ENCODE data around the gene LPGAT1.

The LPGAT1 gene

GRCh38 chr1:211797994-211798393 lies 32.6 kb downstream of the LPGAT1 start:
- H3K9me2 ChIP-seq (replicated peaks; ENCODE audit: insufficient read depth, low read length) = no peaks in the 10 kb centered on the region
- no peaks in the 10 kb centered on the region for H3K79me2 ChIP-seq (ENCODE audit: low read length)
- DNase-seq = no peak
- H3K27me3 ChIP-seq (replicated peaks; ENCODE audit: insufficient read depth, low read length) = no peaks in the 10 kb centered on the region
- no peak overlapping the region for H3K4me3 ChIP-seq (ENCODE audit: low read length)
- H3K9ac ChIP-seq (ENCODE audit: low read length) = no peak overlapping the region
- H3K36me3 ChIP-seq (replicated peaks; ENCODE audit: insufficient read depth, low read length) = no peaks in the 10 kb centered on the region
- H3K4me1 ChIP-seq (ENCODE audit: low read length) = no peaks in the 10 kb centered on the region
- no peak overlapping the region for H2AFZ ChIP-seq (ENCODE audit: low read length)
- H3F3A ChIP-seq (ENCODE audit: insufficient read depth, low read length) = no peaks in the 10 kb centered on the region
- H3K4me2 ChIP-seq (ENCODE audit: low read depth, low read length) = no peak overlapping the region
- H3K27ac ChIP-seq (ENCODE audit: low read length) = no peak overlapping the region
- H3K9me3 ChIP-seq (replicated peaks; ENCODE audit: insufficient read depth, low read length) = no peaks in the 10 kb centered on the region
- no peaks in the 10 kb centered on the region for H4K20me1 ChIP-seq (ENCODE audit: insufficient read depth, low read length)
- TF ChIP-seq EZH2 (optimal IDR thresholded peaks at IDR 0.05; ENCODE audit: low read depth, low read length) (no peak), CTCF (IDR thresholded peaks at IDR 0.05; ENCODE audit: low read length) (no peak), EZH2phosphoT487 (IDR thresholded peaks at IDR 0.05; ENCODE audit: low read length) (no peak)

- no peaks in the 10 kb centered on the region for H3K36me3 ChIP-seq (replicated peaks; ENCODE audit: insufficient read depth, low read length)
- no peaks in the 10 kb centered on the region for H3K4me1 ChIP-seq (ENCODE audit: low read length)
- no peak overlapping the region for H3K4me3 ChIP-seq (ENCODE audit: low read length)
- H3K9me3 ChIP-seq (replicated peaks; ENCODE audit: insufficient read depth, low read length) = no peaks in the 10 kb centered on the region
- no peaks in the 10 kb centered on the region for H3K9me2 ChIP-seq (replicated peaks; ENCODE audit: insufficient read depth, low read length)
- no peak overlapping the region for H3K27ac ChIP-seq (ENCODE audit: low read length)
- TF ChIP-seq CTCF (IDR thresholded peaks at IDR 0.05; ENCODE audit: low read length) (no peak), EZH2 (optimal IDR thresholded peaks at IDR 0.05; ENCODE audit: low read depth, low read length) (no peak), EZH2phosphoT487 (IDR thresholded peaks at IDR 0.05; ENCODE audit: low read length) (no peak)
- H2AFZ ChIP-seq (ENCODE audit: low read length) = no peak overlapping the region
- no peak overlapping the region for H3K9ac ChIP-seq (ENCODE audit: low read length)
- no peaks in the 10 kb centered on the region for H3F3A ChIP-seq (ENCODE audit: insufficient read depth, low read length)
- no peak overlapping the region for H3K4me2 ChIP-seq (ENCODE audit: low read depth, low read length)
- H4K20me1 ChIP-seq (ENCODE audit: insufficient read depth, low read length) = no peaks in the 10 kb centered on the region
- DNase-seq = no peak
- H3K79me2 ChIP-seq (ENCODE audit: low read length) = no peaks in the 10 kb centered on the region
- H3K27me3 ChIP-seq (replicated peaks; ENCODE audit: insufficient read depth, low read length) = no peaks in the 10 kb centered on the region
Measured at GRCh38 chr1:211791979-211792378, 38.6 kb downstream of the LPGAT1 start.

- H3K9me3 ChIP-seq (replicated peaks; ENCODE audit: insufficient read depth, low read length) = no peaks in the 10 kb centered on the region
- H4K20me1 ChIP-seq (ENCODE audit: insufficient read depth, low read length) = no peaks in the 10 kb centered on the region
- H3K4me3 ChIP-seq (ENCODE audit: low read length) = no peak overlapping the region
- no peak overlapping the region for H3K4me2 ChIP-seq (ENCODE audit: low read depth, low read length)
- no peak overlapping the region for H2AFZ ChIP-seq (ENCODE audit: low read length)
- no peak for TF ChIP-seq EZH2phosphoT487 (IDR thresholded peaks at IDR 0.05; ENCODE audit: low read length)
- TF ChIP-seq EZH2 (optimal IDR thresholded peaks at IDR 0.05; ENCODE audit: low read depth, low read length) = no peak
- no peak for TF ChIP-seq CTCF (IDR thresholded peaks at IDR 0.05; ENCODE audit: low read length)
- no peak overlapping the region for H3K27ac ChIP-seq (ENCODE audit: low read length)
- H3K36me3 ChIP-seq (replicated peaks; ENCODE audit: insufficient read depth, low read length) = no peaks in the 10 kb centered on the region
- DNase-seq = no peak
- no peaks in the 10 kb centered on the region for H3F3A ChIP-seq (ENCODE audit: insufficient read depth, low read length)
- H3K9me2 ChIP-seq (replicated peaks; ENCODE audit: insufficient read depth, low read length) = no peaks in the 10 kb centered on the region
- H3K79me2 ChIP-seq (ENCODE audit: low read length) = no peaks in the 10 kb centered on the region
- no peaks in the 10 kb centered on the region for H3K4me1 ChIP-seq (ENCODE audit: low read length)
- no peak overlapping the region for H3K9ac ChIP-seq (ENCODE audit: low read length)
- no peaks in the 10 kb centered on the region for H3K27me3 ChIP-seq (replicated peaks; ENCODE audit: insufficient read depth, low read length)
Measured at GRCh38 chr1:211789641-211790464, 40.7 kb downstream of the LPGAT1 start.
